ENCODE data around the gene OGDH. TPM values are rescaled to one million over a fixed set of nuclear protein-coding genes. Genes with fewer than 3 reads are reported as not detected.

The OGDH gene
- total RNA-seq, 1 donor from 2014 or later, result 45.0 TPM

GRCh38 chr7:44618753-44619152, 12.3 kb downstream of the OGDH start:
- peaks cover 1% of the 10 kb centered on the region for H3K36me3 ChIP-seq (ENCODE audit: control insufficient read depth, insufficient read depth, low read length)
- DNase-seq (ENCODE audit: low read depth) (peak; percentile 89), FAIRE-seq (no peak)
- no peaks in the 10 kb centered on the region for H3K27me3 ChIP-seq (ENCODE audit: control insufficient read depth, insufficient read depth, low read length)
- no peak overlapping the region for H3K4me3 ChIP-seq (ENCODE audit: low read depth, low read length)
- TF ChIP-seq, protein P1, sequence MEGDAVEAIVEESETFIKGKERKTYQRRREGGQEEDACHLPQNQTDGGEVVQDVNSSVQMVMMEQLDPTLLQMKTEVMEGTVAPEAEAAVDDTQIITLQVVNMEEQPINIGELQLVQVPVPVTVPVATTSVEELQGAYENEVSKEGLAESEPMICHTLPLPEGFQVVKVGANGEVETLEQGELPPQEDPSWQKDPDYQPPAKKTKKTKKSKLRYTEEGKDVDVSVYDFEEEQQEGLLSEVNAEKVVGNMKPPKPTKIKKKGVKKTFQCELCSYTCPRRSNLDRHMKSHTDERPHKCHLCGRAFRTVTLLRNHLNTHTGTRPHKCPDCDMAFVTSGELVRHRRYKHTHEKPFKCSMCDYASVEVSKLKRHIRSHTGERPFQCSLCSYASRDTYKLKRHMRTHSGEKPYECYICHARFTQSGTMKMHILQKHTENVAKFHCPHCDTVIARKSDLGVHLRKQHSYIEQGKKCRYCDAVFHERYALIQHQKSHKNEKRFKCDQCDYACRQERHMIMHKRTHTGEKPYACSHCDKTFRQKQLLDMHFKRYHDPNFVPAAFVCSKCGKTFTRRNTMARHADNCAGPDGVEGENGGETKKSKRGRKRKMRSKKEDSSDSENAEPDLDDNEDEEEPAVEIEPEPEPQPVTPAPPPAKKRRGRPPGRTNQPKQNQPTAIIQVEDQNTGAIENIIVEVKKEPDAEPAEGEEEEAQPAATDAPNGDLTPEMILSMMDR (IDR thresholded peaks at IDR 0.05; ENCODE audit: insufficient read depth, low read length, severe bottlenecking), result no peak

DNA sequence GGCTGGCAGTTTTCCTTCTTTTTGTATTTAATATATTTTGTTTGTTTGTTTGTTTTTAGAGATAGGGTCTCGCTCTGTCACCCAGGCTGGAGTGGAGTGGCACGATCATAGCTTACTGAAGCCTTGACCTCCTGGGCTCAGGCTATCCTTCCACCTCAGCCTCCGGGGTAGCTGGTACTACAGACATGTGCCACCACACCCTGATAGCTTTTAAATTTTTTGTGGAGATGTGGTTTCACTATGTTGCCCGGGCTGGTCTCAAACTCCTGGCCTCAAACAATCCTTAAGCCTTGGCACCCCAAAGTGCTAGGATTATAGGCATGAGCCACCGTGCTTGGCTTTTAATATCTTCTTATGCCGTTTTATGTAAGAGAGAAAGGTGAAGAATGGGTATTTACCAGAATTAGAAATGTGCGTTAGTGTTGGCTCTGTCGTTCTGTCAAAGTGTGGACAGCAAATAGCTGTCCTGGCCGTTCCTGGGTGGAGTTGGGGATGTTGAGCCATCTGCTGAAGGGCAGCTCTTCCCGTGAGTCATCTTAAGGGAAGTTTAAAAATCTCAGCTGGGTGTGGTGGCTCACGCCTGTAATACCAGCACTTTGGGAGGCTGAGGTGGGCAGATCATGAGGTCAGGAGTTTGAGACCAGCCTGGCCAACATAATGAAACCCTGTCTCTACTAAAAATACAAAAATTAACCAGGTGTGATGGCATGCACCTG, 14.8 kb downstream of the OGDH start:
- peak; percentile 48 for DNase-seq (ENCODE audit: low read depth)
- H3K27me3 ChIP-seq (ENCODE audit: control insufficient read depth, insufficient read depth, low read length), result no peaks in the 10 kb centered on the region
- TF ChIP-seq, protein P1 (IDR thresholded peaks at IDR 0.05; ENCODE audit: insufficient read depth, low read length, severe bottlenecking), result no peak
- FAIRE-seq, result no peak
- H3K36me3 ChIP-seq (ENCODE audit: control insufficient read depth, insufficient read depth, low read length), result peaks cover 11% of the 10 kb centered on the region
- H3K4me3 ChIP-seq (ENCODE audit: low read depth, low read length), result no peak overlapping the region

- Histone ChIP-seq H3K27me3 (ENCODE audit: control insufficient read depth, insufficient read depth, low read length) (no peaks in the 10 kb centered on the region), H3K4me3 (ENCODE audit: low read depth, low read length) (no peak overlapping the region), H3K36me3 (ENCODE audit: control insufficient read depth, insufficient read depth, low read length) (peaks cover 16% of the 10 kb centered on the region)
- FAIRE-seq, result no peak
- TF ChIP-seq, protein P1 (IDR thresholded peaks at IDR 0.05; ENCODE audit: insufficient read depth, low read length, severe bottlenecking), result no peak
- no peak for DNase-seq (ENCODE audit: low read depth)
These were observed 15.3 kb downstream of the OGDH start for GRCh38 chr7:44621750-44622103.

GRCh38 chr7:44622342-44623151, 16.1 kb downstream of the OGDH start:
- Histone ChIP-seq H3K4me3 (ENCODE audit: low read depth, low read length) (no peak overlapping the region), H3K36me3 (ENCODE audit: control insufficient read depth, insufficient read depth, low read length) (peaks cover 16% of the 10 kb centered on the region), H3K27me3 (ENCODE audit: control insufficient read depth, insufficient read depth, low read length) (no peaks in the 10 kb centered on the region)
- FAIRE-seq (no peak), DNase-seq (ENCODE audit: low read depth) (no peak)
- TF ChIP-seq, protein P1 (IDR thresholded peaks at IDR 0.05; ENCODE audit: insufficient read depth, low read length, severe bottlenecking), result no peak

DNA sequence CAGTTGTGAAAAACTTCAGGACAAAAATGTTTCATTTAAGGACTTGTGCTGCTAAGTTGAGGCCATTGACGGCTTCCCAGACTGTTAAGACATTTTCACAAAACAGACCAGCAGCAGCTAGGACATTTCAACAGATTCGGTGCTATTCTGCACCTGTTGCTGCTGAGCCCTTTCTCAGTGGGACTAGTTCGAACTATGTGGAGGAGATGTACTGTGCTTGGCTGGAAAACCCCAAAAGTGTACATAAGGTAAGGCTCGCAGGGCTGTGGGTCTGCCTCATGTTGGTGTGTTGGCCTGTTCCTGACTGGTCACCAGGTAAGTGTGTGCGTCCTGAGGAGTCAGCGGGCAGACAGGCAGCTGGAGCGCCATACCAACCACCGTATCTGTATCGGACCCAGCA, 17.9 kb downstream of the OGDH start:
- Histone ChIP-seq H3K36me3 (ENCODE audit: control insufficient read depth, insufficient read depth, low read length) (peaks cover 18% of the 10 kb centered on the region), H3K27me3 (ENCODE audit: control insufficient read depth, insufficient read depth, low read length) (no peaks in the 10 kb centered on the region), H3K4me3 (ENCODE audit: low read depth, low read length) (no peak overlapping the region)
- FAIRE-seq (no peak), DNase-seq (ENCODE audit: low read depth) (no peak)
- TF ChIP-seq, protein P1 (IDR thresholded peaks at IDR 0.05; ENCODE audit: insufficient read depth, low read length, severe bottlenecking), result no peak

All from bronchial epithelial cell (primary cell).